Natural killer cell (primary cell): ENCODE data around the gene SPATA2. TPM values are rescaled to one million over a fixed set of nuclear protein-coding genes. Genes with fewer than 3 reads are reported as not detected.

ENCODE experiments used
- ATAC-seq, 3 donors: fragments of 150-1000 bp in 2 of 3; fragments of 200-7000 bp in 1 of 3; cut with Tn5 transposase; 1 replicate in 1 of 3; 2 replicates in 2 of 3; pipeline ENCODE4 v1.10.0; 2021; ENCODE audit warnings: mild to moderate bottlenecking in 2 of 3, moderate library complexity in 2 of 3
- DNase-seq, 2 donors: peaks; one replicate each; pipeline versions ENCODE4 v3.0.0 to v3.0.0-alpha.2; 2013 to 2021; ENCODE audit warnings: mixed read lengths in 1 of 2
- H3K27ac ChIP-seq: one replicate; pipeline ENCODE4 v1.5.1; 2013; ENCODE audit warnings: mild to moderate bottlenecking, low read length
- H3K27me3 ChIP-seq: one replicate; pipeline ENCODE4 v1.6.1; 2013; ENCODE audit warnings: low read length; ENCODE audit not compliant: control insufficient read depth, insufficient read depth
- H3K36me3 ChIP-seq: one replicate; pipeline ENCODE4 v1.6.1; 2013; ENCODE audit warnings: low read length; ENCODE audit not compliant: control insufficient read depth, insufficient read depth
- H3K4me1 ChIP-seq: one replicate; pipeline ENCODE4 v1.6.1; 2013; ENCODE audit warnings: low read length; ENCODE audit not compliant: control insufficient read depth, insufficient read depth
- H3K4me3 ChIP-seq: one replicate; pipeline ENCODE4 v1.5.1; 2013; ENCODE audit warnings: low read length
- H3K9me3 ChIP-seq: one replicate; pipeline ENCODE4 v1.6.1; 2013; ENCODE audit warnings: low read length; ENCODE audit not compliant: control insufficient read depth, insufficient read depth
- H3K27ac Mint-ChIP-seq, 2 donors: one replicate each; pipeline ENCODE4 v1.8.0; 2022; ENCODE audit warnings: mild to moderate bottlenecking in 2 of 2, mixed read lengths in 2 of 2, moderate library complexity in 1 of 2
- H3K27me3 Mint-ChIP-seq, 2 donors: one replicate each; pipeline ENCODE4 v1.8.0; 2022; ENCODE audit warnings: low read depth in 2 of 2, mixed read lengths in 2 of 2
- H3K36me3 Mint-ChIP-seq: one replicate; pipeline ENCODE4 v1.8.0; 2022; ENCODE audit warnings: mixed read lengths
- H3K4me1 Mint-ChIP-seq, 2 donors: one replicate each; pipeline ENCODE4 v1.8.0; 2022; ENCODE audit warnings: mixed read lengths in 2 of 2
- H3K4me3 Mint-ChIP-seq: one replicate; pipeline ENCODE4 v1.8.0; 2022; ENCODE audit warnings: mild to moderate bottlenecking, moderate library complexity, mixed read lengths
- H3K9me3 Mint-ChIP-seq, 2 donors: one replicate each; pipeline ENCODE4 v1.8.0; 2022; ENCODE audit warnings: mixed read lengths in 2 of 2
- WGBS: methylation state at CpG from one replicate; pipeline ENCODE4 v1.1.7; 2013; ENCODE audit warnings: missing lambda C conversion rate; ENCODE audit not compliant: insufficient coverage; 5-methylcytosine and 5-hydroxymethylcytosine counted together
- intact Hi-C: fragments of 100-400 bp; cut with micrococcal nuclease; formaldehyde crosslinking; loops from one replicate; pipeline ENCODE4 v1.14.2; 2022
- total RNA-seq, 4 donors: library from RNA; stranded (reverse); fragments of 120-200 nt in 1 of 4; gene quantifications; one replicate each; pipeline versions ENCODE4 v1.2.3 to v1.2.4, GENCODE V29; 2013 to 2022
- TF ChIP-seq, protein P1 (sequence below): fragments of 200-600 bp; IDR thresholded peaks from one replicate; pipeline ENCODE4 v1.8.0; 2022; ENCODE audit warnings: antibody characterized with exemption

SPATA2 gene
- total RNA-seq, 3 donors from 2014 or later (not counting 1 experiment from before 2014, with no cell fraction given), result 16.4 to 25.8 (median 25.1) TPM

DNA sequence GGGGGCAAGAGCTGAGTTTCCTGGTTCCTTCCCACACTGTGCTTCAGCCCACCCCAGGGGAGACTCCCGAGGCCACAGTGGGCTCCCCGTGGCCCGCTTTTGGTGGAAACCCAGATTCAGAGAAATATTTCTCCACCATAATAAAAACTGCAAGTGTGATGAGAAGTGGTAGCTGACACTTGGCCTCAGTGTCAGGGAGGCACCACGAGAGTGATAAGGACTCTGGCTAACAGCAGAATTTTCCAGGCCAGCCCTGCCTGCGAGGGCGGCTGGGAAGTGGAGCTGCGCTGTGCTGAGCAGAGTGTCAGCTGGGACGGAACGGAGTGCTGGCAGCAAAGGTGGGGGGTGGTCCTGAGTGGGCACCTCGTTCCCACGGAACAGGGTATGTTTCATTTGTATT lies 22.5 kb downstream of the SPATA2 start:
- H3K4me3 ChIP-seq, result no peak overlapping the region
- DNase-seq (no peak), ATAC-seq (no peak)
- WGBS, result 84% methylated on average over 11 of the region's 11 CpGs
- H3K9me3 ChIP-seq, result no peaks in the 10 kb centered on the region
- Mint-ChIP-seq H3K36me3 (no peaks in the 10 kb centered on the region), H3K4me1 (peaks cover 5 to 18% of the 10 kb centered on the region in 2 donors), H3K27me3 (no peaks in the 10 kb centered on the region), H3K27ac (no peak overlapping the region), H3K4me3 (no peak overlapping the region), H3K9me3 (no peaks in the 10 kb centered on the region)
- no peaks in the 10 kb centered on the region for H3K27me3 ChIP-seq
- intact Hi-C loops, result no loop called here
- H3K36me3 ChIP-seq, result peaks cover 17% of the 10 kb centered on the region
- H3K4me1 ChIP-seq, result peaks cover 18% of the 10 kb centered on the region
- TF ChIP-seq, protein P1, sequence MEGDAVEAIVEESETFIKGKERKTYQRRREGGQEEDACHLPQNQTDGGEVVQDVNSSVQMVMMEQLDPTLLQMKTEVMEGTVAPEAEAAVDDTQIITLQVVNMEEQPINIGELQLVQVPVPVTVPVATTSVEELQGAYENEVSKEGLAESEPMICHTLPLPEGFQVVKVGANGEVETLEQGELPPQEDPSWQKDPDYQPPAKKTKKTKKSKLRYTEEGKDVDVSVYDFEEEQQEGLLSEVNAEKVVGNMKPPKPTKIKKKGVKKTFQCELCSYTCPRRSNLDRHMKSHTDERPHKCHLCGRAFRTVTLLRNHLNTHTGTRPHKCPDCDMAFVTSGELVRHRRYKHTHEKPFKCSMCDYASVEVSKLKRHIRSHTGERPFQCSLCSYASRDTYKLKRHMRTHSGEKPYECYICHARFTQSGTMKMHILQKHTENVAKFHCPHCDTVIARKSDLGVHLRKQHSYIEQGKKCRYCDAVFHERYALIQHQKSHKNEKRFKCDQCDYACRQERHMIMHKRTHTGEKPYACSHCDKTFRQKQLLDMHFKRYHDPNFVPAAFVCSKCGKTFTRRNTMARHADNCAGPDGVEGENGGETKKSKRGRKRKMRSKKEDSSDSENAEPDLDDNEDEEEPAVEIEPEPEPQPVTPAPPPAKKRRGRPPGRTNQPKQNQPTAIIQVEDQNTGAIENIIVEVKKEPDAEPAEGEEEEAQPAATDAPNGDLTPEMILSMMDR, result no peak
- H3K27ac ChIP-seq, result no peak overlapping the region

DNA sequence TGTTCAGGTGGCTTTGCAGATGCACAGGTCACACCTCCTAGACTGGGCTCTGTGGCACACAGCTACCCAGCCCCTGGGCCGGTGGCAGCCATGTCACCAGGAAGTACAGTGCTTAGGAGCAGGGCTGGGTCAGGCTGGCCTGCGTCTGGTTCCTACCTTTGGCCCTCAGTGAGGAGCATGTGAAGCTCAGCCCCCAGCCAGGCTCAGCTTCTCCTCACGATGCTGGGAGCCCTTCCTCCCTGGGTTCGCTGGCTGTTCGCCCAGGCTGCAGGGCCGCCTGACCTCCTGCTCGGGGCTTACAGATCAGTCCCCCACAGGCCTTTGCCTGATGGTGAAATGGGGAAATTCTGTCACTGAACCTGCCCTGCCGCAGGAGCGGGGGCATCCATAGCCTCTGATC lies 23.1 kb downstream of the SPATA2 start:
- H3K9me3 Mint-ChIP-seq, result no peaks in the 10 kb centered on the region
- Histone ChIP-seq H3K36me3 (peaks cover 22% of the 10 kb centered on the region), H3K4me1 (peaks cover 18% of the 10 kb centered on the region), H3K9me3 (no peaks in the 10 kb centered on the region), H3K27me3 (no peaks in the 10 kb centered on the region), H3K4me3 (no peak overlapping the region), H3K27ac (no peak overlapping the region)
- DNase-seq (no peak), ATAC-seq (no peak)
- no peak overlapping the region for H3K27ac Mint-ChIP-seq
- TF ChIP-seq, protein P1, result no peak
- WGBS, result 85% methylated on average over 9 of the region's 9 CpGs
- no peaks in the 10 kb centered on the region for H3K36me3 Mint-ChIP-seq
- H3K4me3 Mint-ChIP-seq, result no peak overlapping the region
- intact Hi-C loops, result no loop called here
- H3K27me3 Mint-ChIP-seq, result no peaks in the 10 kb centered on the region
- H3K4me1 Mint-ChIP-seq, result peaks cover 5 to 18% of the 10 kb centered on the region in 2 donors

DNA sequence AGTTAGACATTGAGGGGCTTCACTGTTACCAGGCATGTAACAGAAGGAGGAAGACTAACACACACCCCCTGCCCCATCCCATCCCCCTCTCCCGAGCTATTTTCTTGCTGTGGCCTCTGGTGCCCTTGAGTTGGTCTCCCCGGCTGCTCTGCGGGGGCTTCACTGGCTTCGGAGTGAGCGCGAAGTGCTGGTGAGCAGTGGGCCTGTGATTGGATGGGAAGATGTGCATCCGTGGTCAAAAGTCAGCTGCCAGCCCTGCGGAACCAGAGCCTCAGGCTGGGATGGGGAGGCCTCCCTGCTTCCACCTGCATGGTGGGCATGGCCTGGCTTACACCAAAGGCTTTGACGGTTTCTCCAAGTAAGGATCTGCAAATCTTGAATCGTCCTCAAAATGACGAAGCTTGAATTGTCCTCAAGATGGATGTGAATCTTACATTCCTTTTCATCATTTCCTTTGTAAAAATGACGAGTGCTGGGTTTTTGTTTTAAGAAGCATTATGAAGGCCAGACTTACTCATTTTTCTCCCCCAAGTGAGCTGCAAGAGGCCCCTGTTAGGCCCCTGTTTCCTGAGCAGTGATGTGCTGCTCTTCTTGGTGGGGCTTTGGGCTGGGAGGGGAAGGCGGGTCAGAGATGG lies 23.7 kb downstream of the SPATA2 start:
- Histone ChIP-seq H3K27ac (no peak overlapping the region), H3K9me3 (no peaks in the 10 kb centered on the region), H3K4me3 (no peak overlapping the region), H3K27me3 (no peaks in the 10 kb centered on the region), H3K36me3 (peaks cover 23% of the 10 kb centered on the region), H3K4me1 (peaks cover 18% of the 10 kb centered on the region)
- Mint-ChIP-seq H3K36me3 (no peaks in the 10 kb centered on the region), H3K27me3 (no peaks in the 10 kb centered on the region), H3K4me1 (peaks cover 5 to 15% of the 10 kb centered on the region in 2 donors), H3K27ac (no peak overlapping the region), H3K4me3 (no peak overlapping the region), H3K9me3 (no peaks in the 10 kb centered on the region)
- ATAC-seq, result no peak
- intact Hi-C loops, result no loop called here
- TF ChIP-seq, protein P1, result no peak
- 93% methylated on average over 12 of the region's 13 CpGs for WGBS
- no peak for DNase-seq
